Neural progenitor cell (in vitro differentiated cells): Measurements from ENCODE around the gene SPDYE6. TPM values are rescaled to one million over a fixed set of nuclear protein-coding genes. Genes with fewer than 3 reads are reported as not detected.
A peak's percentile ranks its signal among the peaks of the same experiment; 100 is the strongest.

Experiments
- DNase-seq: peaks from one replicate; pipeline ENCODE4 v3.0.0-alpha.2; 2016; ENCODE audit warnings: low spot score
- H2AFZ ChIP-seq: fragments of 200-600 bp; sonication (generic); replicated peaks from 2 replicates; pipeline ENCODE4 v1.6.1; 2016; ENCODE audit warnings: antibody characterized with exemption
- H3F3A ChIP-seq: fragments of 200-600 bp; sonication (generic); 2 replicates; pipeline ENCODE4 v1.6.1; 2016; ENCODE audit warnings: antibody characterized with exemption, low read depth
- H3K27ac ChIP-seq: fragments of 200-600 bp; sonication (generic); 2 replicates; pipeline ENCODE4 v1.5.1; 2016; ENCODE audit warnings: mild to moderate bottlenecking
- H3K27me3 ChIP-seq: fragments of 200-600 bp; sonication (generic); 2 replicates; pipeline ENCODE4 v1.6.1; 2016; ENCODE audit warnings: mild to moderate bottlenecking, moderate library complexity
- H3K36me3 ChIP-seq: fragments of 200-600 bp; sonication (generic); 2 replicates; pipeline ENCODE4 v1.5.1; 2016
- H3K4me1 ChIP-seq: fragments of 200-600 bp; sonication (generic); 2 replicates; pipeline ENCODE4 v1.6.1; 2016; ENCODE audit warnings: mixed run types
- H3K4me2 ChIP-seq: fragments of 200-600 bp; sonication (generic); 2 replicates; pipeline ENCODE4 v1.6.1; 2016
- H3K4me3 ChIP-seq: fragments of 200-600 bp; sonication (generic); 2 replicates; pipeline ENCODE4 v1.5.1; 2016
- H3K79me2 ChIP-seq: fragments of 200-600 bp; sonication (generic); 2 replicates; pipeline ENCODE4 v1.6.1; 2016; ENCODE audit warnings: low read depth
- H3K9ac ChIP-seq: fragments of 200-600 bp; sonication (generic); 2 replicates; pipeline ENCODE4 v1.6.1; 2016
- H3K9me3 ChIP-seq: fragments of 200-600 bp; sonication (generic); 2 replicates; pipeline ENCODE4 v1.5.1; 2016; ENCODE audit warnings: low read depth
- H4K20me1 ChIP-seq: fragments of 200-600 bp; sonication (generic); 2 replicates; pipeline ENCODE4 v1.6.1; 2016; ENCODE audit warnings: low read depth
- H3K27ac Mint-ChIP-seq: 3 replicates; pipeline ENCODE4 v1.8.0; 2021; ENCODE audit warnings: mixed read lengths
- H3K27me3 Mint-ChIP-seq: 2 replicates; pipeline ENCODE4 v1.8.0; 2022; ENCODE audit warnings: low read depth, mild to moderate bottlenecking, inconsistent platforms, moderate library complexity, mixed read lengths; ENCODE audit not compliant: insufficient read depth
- H3K36me3 Mint-ChIP-seq: 3 replicates; pipeline ENCODE4 v1.8.0; 2021; ENCODE audit warnings: mixed read lengths
- H3K4me1 Mint-ChIP-seq: 3 replicates; pipeline ENCODE4 v1.8.0; 2021; ENCODE audit warnings: mixed read lengths
- H3K4me3 Mint-ChIP-seq: 3 replicates; pipeline ENCODE4 v1.8.0; 2021; ENCODE audit warnings: mild to moderate bottlenecking, moderate library complexity, mixed read lengths
- H3K9me3 Mint-ChIP-seq: 3 replicates; pipeline ENCODE4 v1.8.0; 2020; ENCODE audit warnings: mixed read lengths
- CTCF ChIP-seq: fragments of 200-600 bp; sonication (generic); IDR thresholded peaks from 2 replicates; pipeline ENCODE4 v1.5.1; 2017; ENCODE audit warnings: antibody characterized with exemption, mild to moderate bottlenecking
- EZH2 ChIP-seq: fragments of 200-600 bp; sonication (generic); IDR thresholded peaks from 2 replicates; pipeline ENCODE4 v1.6.1; 2017; ENCODE audit warnings: antibody characterized with exemption, mild to moderate bottlenecking, moderate library complexity
- EZH2phosphoT487 ChIP-seq: fragments of 200-600 bp; sonication (generic); IDR thresholded peaks from 2 replicates; pipeline ENCODE4 v1.6.1; 2017; ENCODE audit warnings: antibody characterized with exemption
- total RNA-seq: library from RNA; depleted of rRNA; stranded (reverse); fragments of >200 nt; gene quantifications from 2 replicates; pipeline ENCODE4 v1.2.3, GENCODE V29; 2015; ENCODE audit warnings: low replicate concordance

SPDYE6 gene
- total RNA-seq, 1 donor from 2014 or later: not detected

DNA sequence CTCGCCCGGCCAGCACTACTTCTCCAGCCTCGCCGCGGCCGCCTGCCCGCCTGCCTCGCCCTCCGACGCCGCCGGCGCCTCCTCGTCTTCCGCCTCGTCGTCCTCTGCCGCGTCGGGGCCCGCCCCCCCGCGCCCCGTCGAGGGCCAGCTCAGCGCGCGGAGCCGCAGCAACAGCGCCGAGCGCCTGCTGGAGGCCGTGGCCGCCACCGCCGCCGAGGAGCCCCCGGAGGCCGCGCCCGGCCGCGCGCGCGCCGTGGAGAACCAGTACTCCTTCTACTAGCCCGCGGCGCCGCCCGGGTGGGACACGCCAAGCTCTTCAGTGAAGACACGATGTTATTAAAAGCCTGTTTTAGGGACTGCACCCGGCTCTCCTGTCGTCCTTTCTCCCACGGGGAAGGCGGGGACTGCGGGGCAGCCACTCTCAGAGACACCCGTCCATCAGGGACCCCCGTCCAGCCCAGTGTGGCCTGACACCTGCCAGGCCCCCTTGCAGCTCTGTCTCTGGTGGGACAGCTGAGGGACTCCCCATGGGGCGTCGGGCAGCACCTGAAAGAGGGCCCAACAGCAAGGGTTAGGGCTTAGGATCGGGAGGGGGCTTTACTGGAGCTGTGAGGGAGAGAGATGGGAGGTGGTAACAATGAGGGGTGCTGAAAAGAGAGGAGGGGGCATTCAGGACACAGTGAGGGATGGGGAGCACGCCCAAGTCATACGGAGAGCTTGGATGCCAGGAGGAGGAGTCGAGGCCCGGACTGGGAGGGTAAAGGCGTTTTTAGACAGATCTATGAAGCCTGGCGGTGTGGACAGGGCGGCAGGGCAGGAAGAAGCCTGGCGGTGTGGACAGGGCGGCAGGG is 34.7 kb downstream of the SPDYE6 start:
- H3K27me3 ChIP-seq: peaks cover 22% of the 10 kb centered on the region
- H3K79me2 ChIP-seq: no peaks in the 10 kb centered on the region
- H3K36me3 ChIP-seq: no peaks in the 10 kb centered on the region
- H3K4me1 ChIP-seq: no peaks in the 10 kb centered on the region
- Mint-ChIP-seq H3K4me1 (peaks cover 3% of the 10 kb centered on the region), H3K4me3 (no peak overlapping the region), H3K36me3 (peaks cover 11% of the 10 kb centered on the region), H3K9me3 (no peaks in the 10 kb centered on the region), H3K27ac (no peak overlapping the region), H3K27me3 (peaks cover 3% of the 10 kb centered on the region)
- H2AFZ ChIP-seq: no peak overlapping the region
- H3K27ac ChIP-seq: no peak overlapping the region
- no peaks in the 10 kb centered on the region for H3K9me3 ChIP-seq
- TF ChIP-seq EZH2phosphoT487 (no peak), CTCF (peak; percentile 15), EZH2 (no peak)
- no peak overlapping the region for H3K9ac ChIP-seq
- H3F3A ChIP-seq: peaks cover 4% of the 10 kb centered on the region
- peak overlapping the region; percentile 45 for H3K4me2 ChIP-seq
- H4K20me1 ChIP-seq: peaks cover 9% of the 10 kb centered on the region
- peak; percentile 83 for DNase-seq
- H3K4me3 ChIP-seq: no peak overlapping the region

GRCh38 chr7:102320601-102321350 is 35.5 kb downstream of the SPDYE6 start:
- Mint-ChIP-seq H3K9me3 (no peaks in the 10 kb centered on the region), H3K4me1 (peaks cover 3% of the 10 kb centered on the region), H3K36me3 (peaks cover 11% of the 10 kb centered on the region), H3K27me3 (peaks cover 3% of the 10 kb centered on the region), H3K27ac (no peak overlapping the region), H3K4me3 (no peak overlapping the region)
- Histone ChIP-seq H3K4me3 (no peak overlapping the region), H3K4me2 (no peak overlapping the region), H3K79me2 (no peaks in the 10 kb centered on the region), H3K4me1 (no peaks in the 10 kb centered on the region), H2AFZ (no peak overlapping the region), H4K20me1 (peaks cover 9% of the 10 kb centered on the region), H3K9ac (no peak overlapping the region), H3K36me3 (no peaks in the 10 kb centered on the region), H3F3A (peaks cover 4% of the 10 kb centered on the region), H3K9me3 (no peaks in the 10 kb centered on the region), H3K27ac (no peak overlapping the region), H3K27me3 (peaks cover 22% of the 10 kb centered on the region)
- TF ChIP-seq CTCF: no peak
- TF ChIP-seq EZH2: no peak
- no peak for TF ChIP-seq EZH2phosphoT487
- no peak for DNase-seq

- Histone ChIP-seq H3K9ac (no peak overlapping the region), H2AFZ (no peak overlapping the region), H4K20me1 (peaks cover 9% of the 10 kb centered on the region), H3K36me3 (no peaks in the 10 kb centered on the region), H3F3A (peaks cover 4% of the 10 kb centered on the region), H3K27ac (no peak overlapping the region), H3K4me1 (no peaks in the 10 kb centered on the region), H3K27me3 (peaks cover 22% of the 10 kb centered on the region), H3K4me2 (no peak overlapping the region), H3K4me3 (no peak overlapping the region), H3K79me2 (no peaks in the 10 kb centered on the region), H3K9me3 (no peaks in the 10 kb centered on the region)
- no peaks in the 10 kb centered on the region for H3K9me3 Mint-ChIP-seq
- no peak for DNase-seq
- H3K4me3 Mint-ChIP-seq: no peak overlapping the region
- peaks cover 11% of the 10 kb centered on the region for H3K36me3 Mint-ChIP-seq
- H3K27ac Mint-ChIP-seq: no peak overlapping the region
- H3K4me1 Mint-ChIP-seq: peaks cover 3% of the 10 kb centered on the region
- peaks cover 3% of the 10 kb centered on the region for H3K27me3 Mint-ChIP-seq
- no peak for TF ChIP-seq EZH2phosphoT487
- TF ChIP-seq CTCF: no peak
- no peak for TF ChIP-seq EZH2
These were observed 36.1 kb downstream of the SPDYE6 start for GRCh38 chr7:102320181-102320580.
